ENCODE data around the gene CCDC137. TPM values are rescaled to one million over a fixed set of nuclear protein-coding genes. Genes with fewer than 3 reads are reported as not detected.

The CCDC137 gene
- total and polyA plus RNA-seq, 2 of the 13 experiments (the other 11 are each of a cell fraction or from before 2014, with no cell fraction given) = 14.6 to 39.1 TPM

DNA sequence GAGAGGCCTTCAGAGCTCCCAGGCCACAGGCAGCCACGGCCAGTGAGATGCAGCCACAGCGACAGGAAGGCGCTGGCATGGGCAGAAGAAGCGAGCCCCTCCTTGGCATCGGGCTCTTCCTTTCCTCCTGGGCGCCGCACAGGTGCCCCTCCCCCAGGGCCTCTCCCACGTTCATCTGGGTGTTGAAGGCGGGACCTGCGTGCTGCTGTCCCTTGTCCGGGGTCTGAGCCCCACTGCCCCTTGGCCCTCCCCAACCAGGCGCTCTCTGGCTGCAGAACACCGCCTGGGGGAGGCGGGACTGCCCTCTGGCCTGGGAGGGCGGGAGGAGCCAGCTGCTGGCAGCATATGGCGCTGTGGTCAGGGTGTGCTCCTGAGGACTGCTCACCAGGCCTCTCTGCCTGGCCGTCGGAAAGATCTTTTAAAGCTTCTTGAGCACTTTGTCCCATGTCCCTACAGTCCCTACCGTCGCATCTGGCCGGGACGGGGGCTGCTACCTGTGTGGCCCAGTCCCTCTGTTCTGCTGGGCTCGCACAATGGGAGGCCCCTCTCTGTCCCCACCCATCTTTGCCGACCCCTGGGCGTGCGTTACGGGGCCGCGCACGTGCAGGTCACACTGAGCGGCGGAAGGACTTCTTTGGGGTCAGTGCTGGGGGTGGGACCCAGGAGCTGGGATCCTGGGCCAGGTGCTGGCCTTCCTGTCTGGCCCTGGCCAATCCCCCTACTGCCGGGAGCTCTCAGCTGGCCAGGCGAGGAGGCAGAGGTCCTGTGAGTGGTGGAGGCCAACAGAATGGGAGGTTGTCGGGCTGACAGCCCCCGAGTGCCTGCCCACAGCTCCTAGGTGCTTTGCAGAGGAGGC lies 47.2 kb downstream of the CCDC137 start (continued):
- TF ChIP-seq, protein P1, sequence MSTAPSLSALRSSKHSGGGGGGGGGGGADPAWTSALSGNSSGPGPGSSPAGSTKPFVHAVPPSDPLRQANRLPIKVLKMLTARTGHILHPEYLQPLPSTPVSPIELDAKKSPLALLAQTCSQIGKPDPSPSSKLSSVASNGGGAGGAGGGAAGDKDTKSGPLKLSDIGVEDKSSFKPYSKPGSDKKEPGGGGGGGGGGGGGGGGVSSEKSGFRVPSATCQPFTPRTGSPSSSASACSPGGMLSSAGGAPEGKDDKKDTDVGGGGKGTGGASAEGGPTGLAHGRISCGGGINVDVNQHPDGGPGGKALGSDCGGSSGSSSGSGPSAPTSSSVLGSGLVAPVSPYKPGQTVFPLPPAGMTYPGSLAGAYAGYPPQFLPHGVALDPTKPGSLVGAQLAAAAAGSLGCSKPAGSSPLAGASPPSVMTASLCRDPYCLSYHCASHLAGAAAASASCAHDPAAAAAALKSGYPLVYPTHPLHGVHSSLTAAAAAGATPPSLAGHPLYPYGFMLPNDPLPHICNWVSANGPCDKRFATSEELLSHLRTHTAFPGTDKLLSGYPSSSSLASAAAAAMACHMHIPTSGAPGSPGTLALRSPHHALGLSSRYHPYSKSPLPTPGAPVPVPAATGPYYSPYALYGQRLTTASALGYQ (CRISPR knock-in tag; IDR thresholded peaks at IDR 0.05) = no peak
- TF ChIP-seq ZNF350 (CRISPR knock-in tag; IDR thresholded peaks at IDR 0.05; ENCODE audit: borderline replicate concordance, low read depth) = peak; percentile 94
- TF ChIP-seq HOXA3 (CRISPR knock-in tag; IDR thresholded peaks at IDR 0.05) = peak; percentile 71; the same call in 1 of the 2 replicates
- peak; percentile 95 for TF ChIP-seq MXD4 (CRISPR knock-in tag; IDR thresholded peaks at IDR 0.05)

- no peak for DNase-seq (ENCODE audit: low spot score)
- in situ Hi-C loops (cut with HindIII; ENCODE audit: extremely low pct_ligation_motif_present, low pct_unique_long_range_greater_than_20kb) = no loop called here
- Histone ChIP-seq H3K27ac (ENCODE audit: extremely low read length, insufficient read depth, low read length) (peak overlapping the region; percentile 93), H4K20me1 (ENCODE audit: insufficient read depth, low read length) (no peaks in the 10 kb centered on the region), H3K9me3 (ENCODE audit: low read length) (no peaks in the 10 kb centered on the region), H3K9ac (ENCODE audit: insufficient read depth, low read depth, low read length) (peak overlapping the region; percentile 93), H3K4me1 (ENCODE audit: insufficient read depth, low read length) (peaks cover 32% of the 10 kb centered on the region), H3K4me2 (ENCODE audit: low read depth, low read length) (peak overlapping the region; percentile 96), H3K36me3 (replicated peaks in 1 of 2; ENCODE audit: control insufficient read depth in 1 of 2, insufficient read depth in 2 of 2, low read length in 2 of 2) (peaks cover 21 to 43% of the 10 kb centered on the region in 2 experiments), H3K27me3 (ENCODE audit: control insufficient read depth in 1 of 2, insufficient read depth in 2 of 2, low read length in 2 of 2) (no peaks in the 10 kb centered on the region; a peak in 1 of 5 replicates), H2AFZ (ENCODE audit: low read length) (no peak overlapping the region), H3K4me3 (replicated peaks in 1 of 3; ENCODE audit: insufficient read depth in 1 of 3, low read depth in 2 of 3, low read length in 3 of 3) (peak overlapping the region; percentile 87 to 95 (median 92); a peak in 5 of 6 replicates), H3K79me2 (ENCODE audit: insufficient read depth, low read length) (peaks cover 31% of the 10 kb centered on the region)
- 88% methylated on average over 28 of the region's 39 CpGs for WGBS (ENCODE audit: low lambda C conversion rate)
- POLR2A ChIA-PET = interaction anchor here (0.8 to 6.3 kb wide), 19 partner anchors 9 to 389 kb away, joined by 3 to 143 read pairs (median 8); partner anchors contain the start of genes ARL16, CCDC137, DCXR and HGS
- intact Hi-C loops (cut with micrococcal nuclease; ENCODE audit: unreplicated experiment) = no loop called here
- BruUV-seq (replicated peaks) = no TSS peak
- CTCF ChIA-PET (ENCODE audit: low intra/inter-chr PET ratio, low total read pairs) = no interaction called here
- no peak for FAIRE-seq
- ATAC-seq = no peak
- TF ChIP-seq ZNF770 (CRISPR knock-in tag; IDR thresholded peaks at IDR 0.05) (peak; percentile 36; the same call in 1 of the 2 replicates), ZNF607 (CRISPR knock-in tag; IDR thresholded peaks at IDR 0.05; ENCODE audit: borderline replicate concordance) (no peak), ZNF672 (CRISPR knock-in tag; IDR thresholded peaks at IDR 0.05) (no peak), POGZ (CRISPR knock-in tag; IDR thresholded peaks at IDR 0.05) (no peak), ZNF747 (CRISPR knock-in tag; IDR thresholded peaks at IDR 0.05; ENCODE audit: borderline replicate concordance) (no peak), ZFP41 (CRISPR knock-in tag; IDR thresholded peaks at IDR 0.05; ENCODE audit: borderline replicate concordance) (0 out of 2 replicates have a peak, but pooled peaks have one; percentile 35), SMAD3 (CRISPR knock-in tag; IDR thresholded peaks at IDR 0.05) (no peak), ZNF333 (CRISPR knock-in tag; IDR thresholded peaks at IDR 0.05; ENCODE audit: borderline replicate concordance) (no peak), DNMT1 (CRISPR knock-in tag; IDR thresholded peaks at IDR 0.05) (no peak)
- TF ChIP-seq, protein P2, sequence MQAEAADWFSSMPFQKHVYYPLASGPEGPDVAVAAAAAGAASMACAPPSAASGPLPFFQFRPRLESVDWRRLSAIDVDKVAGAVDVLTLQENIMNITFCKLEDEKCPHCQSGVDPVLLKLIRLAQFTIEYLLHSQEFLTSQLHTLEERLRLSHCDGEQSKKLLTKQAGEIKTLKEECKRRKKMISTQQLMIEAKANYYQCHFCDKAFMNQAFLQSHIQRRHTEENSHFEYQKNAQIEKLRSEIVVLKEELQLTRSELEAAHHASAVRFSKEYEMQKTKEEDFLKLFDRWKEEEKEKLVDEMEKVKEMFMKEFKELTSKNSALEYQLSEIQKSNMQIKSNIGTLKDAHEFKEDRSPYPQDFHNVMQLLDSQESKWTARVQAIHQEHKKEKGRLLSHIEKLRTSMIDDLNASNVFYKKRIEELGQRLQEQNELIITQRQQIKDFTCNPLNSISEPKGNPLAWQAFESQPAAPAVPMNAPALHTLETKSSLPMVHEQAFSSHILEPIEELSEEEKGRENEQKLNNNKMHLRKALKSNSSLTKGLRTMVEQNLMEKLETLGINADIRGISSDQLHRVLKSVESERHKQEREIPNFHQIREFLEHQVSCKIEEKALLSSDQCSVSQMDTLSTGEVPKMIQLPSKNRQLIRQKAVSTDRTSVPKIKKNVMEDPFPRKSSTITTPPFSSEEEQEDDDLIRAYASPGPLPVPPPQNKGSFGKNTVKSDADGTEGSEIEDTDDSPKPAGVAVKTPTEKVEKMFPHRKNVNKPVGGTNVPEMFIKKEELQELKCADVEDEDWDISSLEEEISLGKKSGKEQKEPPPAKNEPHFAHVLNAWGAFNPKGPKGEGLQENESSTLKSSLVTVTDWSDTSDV (CRISPR knock-in tag; IDR thresholded peaks at IDR 0.05) = peak; percentile 66; the same call in 1 of the 2 replicates
Observed at GRCh38 chr17:81714412-81715106, 48.0 kb downstream of the CCDC137 start.
